SK-N-SH (cell line): ENCODE measurements around the gene NPAS3. TPM values are rescaled to one million over a fixed set of nuclear protein-coding genes. Genes with fewer than 3 reads are reported as not detected.

Experiments used
- CTCF ChIA-PET: fragments of 300-600, 350-600 bp; formaldehyde crosslinking; extraction: SDS; loops from one replicate; lab custom pipeline; 2021; lab: Yijun Ruan, JAX
- POLR2A ChIA-PET: fragments of 350-600 bp; sonication (Branson Sonifier 250); formaldehyde crosslinking; extraction: SDS; loops from one replicate; lab custom pipeline; 2020; ENCODE audit warnings: antibody characterized with exemption, inconsistent platforms; lab: Yijun Ruan, JAX
- DNase-seq: peaks from one replicate; pipeline ENCODE4 v3.0.0; 2012
- H2AFZ ChIP-seq: fragments of 200-600 bp; sonication (generic); 2 replicates; pipeline ENCODE4 v1.8.1; 2016; ENCODE audit warnings: antibody characterized with exemption, mild to moderate bottlenecking, low read depth
- H3F3A ChIP-seq: fragments of 200-600 bp; sonication (generic); replicated peaks from 2 replicates; pipeline ENCODE3; 2016; ENCODE audit warnings: antibody characterized with exemption, mild to moderate bottlenecking; ENCODE audit not compliant: insufficient read depth
- H3K27ac ChIP-seq, 2 experiments: fragments of 200-500 bp in 1 of 2; fragments of 200-600 bp in 1 of 2; sonication (Bioruptor generic) in 1 of 2; sonication (generic), shearing (Covaris generic) in 1 of 2; 2 replicates each; pipeline versions ENCODE4 v1.5.1 to v1.6.1; 2014 to 2016; ENCODE audit warnings: low read depth in 2 of 2, inconsistent platforms in 1 of 2, low read length in 1 of 2, mild to moderate bottlenecking in 1 of 2, mixed read lengths in 1 of 2
- H3K27me3 ChIP-seq: fragments of 200-600 bp; sonication (generic), shearing (Covaris generic); 2 replicates; pipeline ENCODE4 v1.6.1; 2016; ENCODE audit warnings: mixed run types; ENCODE audit not compliant: insufficient read depth
- H3K36me3 ChIP-seq, 2 experiments: fragments of 200-500 bp in 1 of 2; fragments of 200-600 bp in 1 of 2; sonication (Bioruptor generic) in 1 of 2; sonication (generic) in 1 of 2; replicated peaks in 1 of 2; 2 replicates each; pipeline versions ENCODE3 to v1.5.1; 2014 to 2016; ENCODE audit warnings: low read length in 1 of 2, mild to moderate bottlenecking in 1 of 2; ENCODE audit not compliant: insufficient read depth in 2 of 2, control insufficient read depth in 1 of 2
- H3K4me1 ChIP-seq, 2 experiments: fragments of 200-500 bp in 1 of 2; fragments of 200-600 bp in 1 of 2; sonication (Bioruptor generic) in 1 of 2; sonication (generic), shearing (Covaris generic) in 1 of 2; 2 replicates each; pipeline versions ENCODE4 v1.5.1 to v1.6.1; 2014 to 2016; ENCODE audit warnings: low read depth in 1 of 2, low read length in 1 of 2, mixed run types in 1 of 2; ENCODE audit not compliant: insufficient read depth in 2 of 2, control insufficient read depth in 1 of 2
- H3K4me2 ChIP-seq: fragments of 200-600 bp; sonication (generic), shearing (Covaris generic); 2 replicates; pipeline ENCODE4 v1.6.1; 2017; ENCODE audit warnings: mixed run types
- H3K4me3 ChIP-seq, 2 experiments: fragments of 200-500 bp in 1 of 2; fragments of 200-600 bp in 1 of 2; sonication (Bioruptor generic) in 1 of 2; sonication (generic), shearing (Covaris generic) in 1 of 2; 2 replicates each; pipeline versions ENCODE4 v1.5.1 to v1.8.1; 2014 to 2016; ENCODE audit warnings: low read depth in 2 of 2, inconsistent platforms in 1 of 2, low read length in 1 of 2, mild to moderate bottlenecking in 1 of 2, mixed read lengths in 1 of 2, moderate library complexity in 1 of 2
- H3K79me2 ChIP-seq: fragments of 200-600 bp; sonication (generic); 2 replicates; pipeline ENCODE4 v1.8.1; 2017; ENCODE audit warnings: mild to moderate bottlenecking; ENCODE audit not compliant: insufficient read depth
- H3K9ac ChIP-seq: fragments of 200-600 bp; sonication (generic); 2 replicates; pipeline ENCODE4 v1.6.1; 2017; ENCODE audit warnings: mixed run types
- H3K9me2 ChIP-seq: fragments of 200-600 bp; sonication (generic); 2 replicates; pipeline ENCODE4 v1.6.1; 2017; ENCODE audit warnings: mixed run types
- H3K9me3 ChIP-seq: fragments of 200-600 bp; sonication (generic); 2 replicates; pipeline ENCODE4 v1.6.1; 2017; ENCODE audit warnings: mixed run types, mild to moderate bottlenecking, moderate library complexity
- H4K20me1 ChIP-seq: fragments of 200-600 bp; sonication (generic); 2 replicates; pipeline ENCODE4 v1.6.1; 2017; ENCODE audit warnings: mild to moderate bottlenecking, mixed run types; ENCODE audit not compliant: insufficient read depth
- CHD2 ChIP-seq: fragments of 150-350 bp; IDR thresholded peaks from 2 replicates; pipeline ENCODE4 v1.6.1; 2018; ENCODE audit warnings: low read length; ENCODE audit not compliant: partially characterized antibody
- CTCF ChIP-seq: fragments of 200-600 bp; sonication (generic); IDR thresholded peaks from 2 replicates; pipeline ENCODE4 v1.6.1; 2017; ENCODE audit warnings: antibody characterized with exemption, mild to moderate bottlenecking, moderate library complexity
- ELF1 ChIP-seq: IDR thresholded peaks from 2 replicates; pipeline ENCODE4 v1.4.0; 2012
- EP300 ChIP-seq, 2 experiments: IDR thresholded peaks; 2 replicates each; pipeline versions ENCODE4 v1.4.0 to v1.6.1; 2012; ENCODE audit warnings: borderline replicate concordance in 1 of 2, low read depth in 1 of 2, low read length in 1 of 2
- EZH2phosphoT487 ChIP-seq: fragments of 200-600 bp; sonication (generic); IDR thresholded peaks from 2 replicates; pipeline ENCODE4 v1.6.1; 2017; ENCODE audit warnings: low read depth, mixed run types, mild to moderate bottlenecking, antibody characterized with exemption, moderate library complexity, borderline replicate concordance
- FOSL2 ChIP-seq: IDR thresholded peaks from 2 replicates; pipeline ENCODE4 v1.4.0; 2012; ENCODE audit warnings: low read depth, mild to moderate bottlenecking, moderate library complexity, borderline replicate concordance
- FOXJ3 ChIP-seq: sonication (generic); formaldehyde crosslinking; IDR thresholded peaks from 2 replicates; pipeline ENCODE4 v1.5.1; 2020; ENCODE audit warnings: mild to moderate bottlenecking, missing genetic modification reagents
- FOXM1 ChIP-seq: IDR thresholded peaks from 2 replicates; pipeline ENCODE4 v1.4.0; 2012; ENCODE audit warnings: low read depth, mild to moderate bottlenecking
- GABPA ChIP-seq: IDR thresholded peaks from 2 replicates; pipeline ENCODE4 v1.4.0; 2012; ENCODE audit warnings: low read depth, mild to moderate bottlenecking
- GATA2 ChIP-seq: sonication (generic); formaldehyde crosslinking; IDR thresholded peaks from 2 replicates; pipeline ENCODE4 v1.5.0; 2020; ENCODE audit warnings: mild to moderate bottlenecking, missing genetic modification reagents
- IRF3 ChIP-seq: fragments of 150-350 bp; IDR thresholded peaks from 2 replicates; pipeline ENCODE4 v1.6.1; 2016; ENCODE audit warnings: mild to moderate bottlenecking, low read depth, low read length
- JUND ChIP-seq: IDR thresholded peaks from 2 replicates; pipeline ENCODE4 v1.4.0; 2012
- MAX ChIP-seq: IDR thresholded peaks from 2 replicates; pipeline ENCODE4 v1.4.0; 2012; ENCODE audit warnings: low read depth
- MEF2A ChIP-seq: IDR thresholded peaks from 2 replicates; pipeline ENCODE4 v1.4.0; 2012; ENCODE audit warnings: low read depth, borderline replicate concordance
- MXI1 ChIP-seq: IDR thresholded peaks from 2 replicates; pipeline ENCODE4 v1.6.1; 2012; ENCODE audit warnings: mild to moderate bottlenecking, low read depth, low read length, improper control_type of control experiment
- NFIC ChIP-seq: IDR thresholded peaks from 2 replicates; pipeline ENCODE4 v1.4.0; 2012; ENCODE audit warnings: borderline replicate concordance
- NRF1 ChIP-seq: IDR thresholded peaks from 2 replicates; pipeline ENCODE4 v1.6.1; 2012; ENCODE audit warnings: low read depth, mild to moderate bottlenecking, low read length
- PBX3 ChIP-seq: IDR thresholded peaks from 2 replicates; pipeline ENCODE4; 2012
- POLR2AphosphoS5 ChIP-seq: IDR thresholded peaks from 2 replicates; pipeline ENCODE4 v1.6.1; 2012; ENCODE audit warnings: low read depth, low read length
- RAD21 ChIP-seq: IDR thresholded peaks from 2 replicates; pipeline ENCODE4 v1.6.1; 2012; ENCODE audit warnings: mild to moderate bottlenecking, low read length
- RCOR1 ChIP-seq: fragments of 150-350 bp; IDR thresholded peaks from 2 replicates; pipeline ENCODE4 v1.6.1; 2017; ENCODE audit warnings: antibody characterized with exemption, low read length
- RXRA ChIP-seq: IDR thresholded peaks from 2 replicates; pipeline ENCODE4 v1.4.0; 2012; ENCODE audit warnings: low read depth, mild to moderate bottlenecking, borderline replicate concordance
- SIN3A ChIP-seq: IDR thresholded peaks from 2 replicates; pipeline ENCODE4 v1.6.1; 2012; ENCODE audit warnings: low read depth, mild to moderate bottlenecking, low read length, moderate library complexity, borderline replicate concordance
- SMC3 ChIP-seq: IDR thresholded peaks from 2 replicates; pipeline ENCODE4 v1.6.1; 2012; ENCODE audit warnings: low read depth, low read length, improper control_type of control experiment
- TAF1 ChIP-seq: IDR thresholded peaks from 2 replicates; pipeline ENCODE4 v1.6.1; 2012; ENCODE audit warnings: low read depth, mild to moderate bottlenecking, low read length, moderate library complexity, borderline replicate concordance
- TCF12 ChIP-seq: IDR thresholded peaks from 2 replicates; pipeline ENCODE4 v1.4.0; 2012
- TEAD4 ChIP-seq: IDR thresholded peaks from 2 replicates; pipeline ENCODE4 v1.4.0; 2012; ENCODE audit warnings: mild to moderate bottlenecking, borderline replicate concordance; ENCODE audit not compliant: insufficient read depth
- USF1 ChIP-seq: IDR thresholded peaks from 2 replicates; pipeline ENCODE4 v1.4.0; 2012; ENCODE audit warnings: low read depth, borderline replicate concordance
- YY1 ChIP-seq: IDR thresholded peaks from 2 replicates; pipeline ENCODE4 v1.4.0; 2012; ENCODE audit warnings: low read depth, mild to moderate bottlenecking
- ZBTB33 ChIP-seq: IDR thresholded peaks from 2 replicates; pipeline ENCODE4 v1.4.0; 2012; ENCODE audit warnings: low read depth, borderline replicate concordance
- WGBS: methylation state at CpG from one replicate; pipeline ENCODE4 v1.1.6; 2017; ENCODE audit warnings: low lambda C conversion rate; 5-methylcytosine and 5-hydroxymethylcytosine counted together
- polyA plus RNA-seq, 3 experiments: library from polyadenylated mRNA; depleted of rRNA; stranded (reverse); fragments of >200 nt; gene quantifications; 2 replicates each; pipeline ENCODE4 v1.2.3, GENCODE V29; 2012

Gene NPAS3
- polyA plus RNA-seq, 1 of the 3 experiments (the other 2 are of a cell fraction), result 4.3 TPM

GRCh38 chr14:33737446-33737845 is 798.8 kb downstream of the NPAS3 start:
- Histone ChIP-seq H3K9me3 (no peaks in the 10 kb centered on the region), H3K27me3 (no peaks in the 10 kb centered on the region), H2AFZ (no peak overlapping the region), H3K79me2 (no peaks in the 10 kb centered on the region), H3K9me2 (no peaks in the 10 kb centered on the region), H3K4me1 (peaks cover 0 to 3% of the 10 kb centered on the region in 2 experiments; a peak in 1 of 4 replicates), H4K20me1 (no peaks in the 10 kb centered on the region), H3K9ac (no peak overlapping the region), H3K4me2 (no peak overlapping the region), H3K4me3 (no peak overlapping the region), H3K36me3 (no peaks in the 10 kb centered on the region), H3F3A (peaks cover 4% of the 10 kb centered on the region), H3K27ac (peak overlapping the region in 1 of 2 experiments; percentile 50; a peak in 2 of 4 replicates)
- TF ChIP-seq NRF1 (no peak), PBX3 (peak; percentile 84), NFIC (peak; percentile 10; the same call in 1 of the 2 replicates), JUND (peak; percentile 79), RAD21 (no peak), USF1 (no peak), CHD2 (no peak), POLR2AphosphoS5 (no peak), CTCF (no peak), YY1 (no peak), ZBTB33 (no peak), SMC3 (no peak), GABPA (no peak), ELF1 (no peak), MAX (0 out of 2 replicates have a peak, but pooled peaks have one; percentile 19), MXI1 (no peak), IRF3 (no peak), FOSL2 (peak; percentile 95), FOXJ3 (CRISPR knock-in tag) (no peak), RCOR1 (no peak), SIN3A (no peak), GATA2 (CRISPR knock-in tag) (no peak), TEAD4 (peak; percentile 38; the same call in 1 of the 2 replicates), TCF12 (peak; percentile 83), MEF2A (no peak), TAF1 (no peak), EP300 (IDR thresholded peaks at IDR 0.05; ENCODE audit: borderline replicate concordance in 1 of 2, low read depth in 1 of 2, low read length in 1 of 2) (peak in 1 of 2 experiments; percentile 79; a peak in 1 of 4 replicates), FOXM1 (no peak), RXRA (0 out of 2 replicates have a peak, but pooled peaks have one; percentile 22), EZH2phosphoT487 (no peak)
- 43% methylated on average over 2 of the region's 2 CpGs for WGBS
- ChIA-PET CTCF (no interaction called here), POLR2A (no interaction called here)
- no peak for DNase-seq
